Gastrocnemius medialis (tissue), 4 donors: Measurements from ENCODE around the gene ATXN10. TPM values are rescaled to one million over a fixed set of nuclear protein-coding genes. Genes with fewer than 3 reads are reported as not detected.

Experiments
- ATAC-seq, 2 donors: fragments of 150-250 bp; one replicate each; pipeline ENCODE4 v1.9.1; 2016
- DNase-seq, 2 donors: peaks; one replicate each; pipeline ENCODE4 v3.0.0-alpha.2; 2019
- H3K27ac ChIP-seq, 4 donors: fragments of 200-600 bp; sonication (generic); 1 replicate in 1 of 4; 2 replicates in 3 of 4; pipeline ENCODE4 v1.5.1; 2016 to 2018; ENCODE audit warnings: mild to moderate bottlenecking in 2 of 4, moderate library complexity in 1 of 4
- H3K27me3 ChIP-seq, 3 donors: fragments of 200-600 bp; sonication (generic) in 2 of 3; 1 replicate in 1 of 3; 2 replicates in 2 of 3; pipeline versions ENCODE4 v1.5.1 to v1.6.0; 2016 to 2019; ENCODE audit warnings: mild to moderate bottlenecking in 1 of 3, moderate library complexity in 1 of 3
- H3K36me3 ChIP-seq, 2 donors: fragments of 200-600 bp; sonication (generic) in 1 of 2; one replicate each; pipeline ENCODE4 v1.5.1; 2017 to 2018
- H3K4me1 ChIP-seq, 2 donors: fragments of 200-600 bp; sonication (generic) in 1 of 2; one replicate each; pipeline ENCODE4 v1.5.1; 2016 to 2017; ENCODE audit warnings: mild to moderate bottlenecking in 2 of 2
- H3K4me3 ChIP-seq, 4 donors: fragments of 200-600 bp; sonication (generic) in 3 of 4; 1 replicate in 1 of 4; 2 replicates in 3 of 4; pipeline ENCODE4 v1.5.1; 2016 to 2019; ENCODE audit warnings: mild to moderate bottlenecking in 2 of 4
- H3K9me3 ChIP-seq, 3 donors: fragments of 200-600 bp; sonication (generic) in 2 of 3; 1 replicate in 1 of 3; 2 replicates in 2 of 3; pipeline ENCODE4 v1.5.1; 2016 to 2019
- CTCF ChIP-seq, 5 experiments: fragments of 450-650 bp in 3 of 5; fragments of 200-600 bp in 2 of 5; sonication (generic) in 2 of 5; IDR thresholded peaks in 4 of 5; conservative IDR thresholded peaks in 1 of 5; 1 replicate in 4 of 5; 2 replicates in 1 of 5; pipeline ENCODE4 v1.5.1; 2016 to 2019; ENCODE audit warnings: antibody characterized with exemption in 5 of 5, mild to moderate bottlenecking in 3 of 5, moderate library complexity in 3 of 5
- POLR2A ChIP-seq, 2 donors: fragments of 450-650 bp; IDR thresholded peaks; one replicate each; pipeline ENCODE4 v1.6.1; 2017; ENCODE audit warnings: antibody characterized with exemption in 2 of 2, mild to moderate bottlenecking in 2 of 2, moderate library complexity in 2 of 2
- in situ Hi-C, 4 donors: fragments of 200-750 bp; cut with MboI; loops; one replicate each; pipeline versions ENCODE4 v1.15.0 to v1.8.0; 2017; ENCODE audit warnings: low sequenced_read_pairs in 4 of 4
- intact Hi-C: fragments of 100-400 bp; cut with DNase I; formaldehyde crosslinking; loops from one replicate; pipeline ENCODE4 v1.15.1; 2023; ENCODE audit warnings: low total_unique reads
- total RNA-seq, 4 donors: library from RNA; depleted of rRNA; stranded (reverse); fragments of >200 nt; gene quantifications; one replicate each; pipeline versions ENCODE4 v1.1.0 to v1.2.3, GENCODE V29; 2016

ATXN10 gene
- total RNA-seq, 4 donors from 2014 or later, result 52.9 to 98.9 (median 78.5) TPM

DNA sequence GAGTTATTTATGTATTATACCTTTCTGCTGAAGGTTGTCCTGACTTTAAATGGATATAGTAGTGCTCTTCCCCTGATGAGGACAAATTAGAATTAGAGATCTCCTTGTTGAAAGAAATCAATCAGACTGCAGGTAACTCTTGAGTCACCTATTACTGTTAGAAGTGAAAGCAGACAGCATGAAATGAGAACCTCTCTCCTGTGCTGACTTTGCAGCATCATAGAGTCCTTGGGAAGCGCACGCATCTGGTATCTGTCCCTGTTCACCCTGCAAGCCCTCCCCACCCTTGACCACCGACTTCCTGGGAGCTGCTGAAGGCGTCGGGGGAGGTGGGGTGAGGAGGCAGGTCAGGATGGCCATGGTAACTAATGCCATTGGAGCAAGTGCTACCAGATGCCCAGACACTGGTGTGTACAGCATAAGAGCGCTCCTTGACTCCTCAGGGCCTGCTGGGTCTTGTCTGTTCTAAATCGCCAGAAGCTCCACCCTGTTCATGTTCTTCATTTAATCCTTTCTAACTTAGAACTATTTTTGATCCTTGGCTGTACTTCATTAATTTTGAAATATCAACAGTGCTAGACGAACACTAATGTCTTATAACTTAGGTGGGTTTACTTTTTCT, 161.4 kb downstream of the ATXN10 start:
- in situ Hi-C loops, result no loop called here

DNA sequence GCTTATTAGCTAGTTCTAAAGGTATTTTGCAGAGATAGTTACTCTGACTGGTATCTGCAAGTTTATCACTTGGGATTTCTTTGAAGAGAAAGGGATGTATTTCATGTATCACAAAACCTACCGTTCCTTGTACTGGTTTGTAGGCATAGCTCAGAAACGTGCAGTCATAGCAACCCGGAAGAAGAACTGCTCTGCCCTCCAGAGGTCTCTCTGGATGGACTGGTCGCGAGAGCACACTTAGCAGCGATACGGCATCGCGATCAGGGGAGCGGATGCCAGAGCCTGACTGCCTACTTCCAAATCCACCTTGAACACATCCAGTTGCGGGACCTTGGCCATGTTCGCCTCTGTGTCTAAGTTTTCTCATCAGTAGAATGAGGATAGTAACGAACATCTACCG, 162.0 kb downstream of the ATXN10 start:
- Histone ChIP-seq H3K4me1 (peaks cover 10% of the 10 kb centered on the region in 2 donors), H3K9me3 (no peaks in the 10 kb centered on the region), H3K27ac (no peak overlapping the region), H3K36me3 (no peaks in the 10 kb centered on the region), H3K27me3 (no peaks in the 10 kb centered on the region), H3K4me3 (no peak overlapping the region)
- DNase-seq (no peak), ATAC-seq (no peak)
- TF ChIP-seq CTCF (IDR thresholded peaks at IDR 0.05 in 4 of 5, conservative IDR thresholded peaks at IDR 0.05 in 1 of 5) (no peak), POLR2A (IDR thresholded peaks at IDR 0.05) (no peak)
- intact Hi-C loops, result loop anchor here (5.0 kb wide), 1 partner anchor 186 kb away; no protein-coding TSS in a partner anchor
- in situ Hi-C loops, result no loop called here

More for the DNA sequence above, 161.4 kb downstream of the ATXN10 start:
- no peak overlapping the region for H3K27ac ChIP-seq
- H3K27me3 ChIP-seq, result no peaks in the 10 kb centered on the region
- intact Hi-C loops, result loop anchor here (5.0 kb wide), 1 partner anchor 186 kb away; no protein-coding TSS in a partner anchor
- DNase-seq (no peak), ATAC-seq (no peak)
- H3K9me3 ChIP-seq, result no peaks in the 10 kb centered on the region
- TF ChIP-seq CTCF (IDR thresholded peaks at IDR 0.05 in 4 of 5, conservative IDR thresholded peaks at IDR 0.05 in 1 of 5) (no peak), POLR2A (IDR thresholded peaks at IDR 0.05) (no peak)
- peaks cover 10% of the 10 kb centered on the region in 2 donors for H3K4me1 ChIP-seq
- H3K4me3 ChIP-seq, result no peak overlapping the region
- H3K36me3 ChIP-seq, result no peaks in the 10 kb centered on the region

DNA sequence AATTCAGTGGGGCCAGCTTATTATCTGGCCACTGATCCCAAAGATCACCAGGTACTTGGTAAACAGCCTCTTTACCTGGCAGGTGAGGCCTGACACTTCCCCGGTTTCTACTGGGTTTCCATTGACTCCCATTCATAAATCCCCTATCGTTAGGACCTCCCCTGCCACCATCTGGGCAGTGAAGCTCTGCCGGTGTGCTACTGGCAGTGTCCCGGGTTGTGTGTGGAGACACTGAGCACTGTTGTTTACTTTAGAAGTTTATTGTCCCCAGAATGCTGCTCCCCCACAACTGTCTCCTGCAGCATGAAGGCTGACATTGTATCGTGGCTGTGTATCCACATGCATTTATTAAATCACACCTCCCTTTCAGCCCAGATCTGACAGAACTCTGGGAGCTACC, 162.6 kb downstream of the ATXN10 start:
- DNase-seq, result no peak
- Histone ChIP-seq H3K36me3 (no peaks in the 10 kb centered on the region), H3K4me3 (no peak overlapping the region), H3K27me3 (no peaks in the 10 kb centered on the region), H3K9me3 (no peaks in the 10 kb centered on the region), H3K27ac (no peak overlapping the region), H3K4me1 (peaks cover 10% of the 10 kb centered on the region in 2 donors)
- in situ Hi-C loops (no loop called here), intact Hi-C loops (loop anchor here (5.0 kb wide), 1 partner anchor 187 kb away; no protein-coding TSS in a partner anchor)
- TF ChIP-seq CTCF (IDR thresholded peaks at IDR 0.05 in 4 of 5, conservative IDR thresholded peaks at IDR 0.05 in 1 of 5) (no peak), POLR2A (IDR thresholded peaks at IDR 0.05) (no peak)
- no peak for ATAC-seq

GRCh38 chr22:45834795-45835194, 163.2 kb downstream of the ATXN10 start:
- Histone ChIP-seq H3K4me1 (peaks cover 10% of the 10 kb centered on the region in 2 donors), H3K27ac (no peak overlapping the region), H3K9me3 (no peaks in the 10 kb centered on the region), H3K36me3 (no peaks in the 10 kb centered on the region), H3K4me3 (no peak overlapping the region), H3K27me3 (no peaks in the 10 kb centered on the region)
- intact Hi-C loops, result loop anchor here (5.0 kb wide), 1 partner anchor 187 kb away; no protein-coding TSS in a partner anchor
- in situ Hi-C loops, result no loop called here
- DNase-seq (no peak), ATAC-seq (no peak)
- TF ChIP-seq POLR2A (IDR thresholded peaks at IDR 0.05) (no peak), CTCF (IDR thresholded peaks at IDR 0.05 in 4 of 5, conservative IDR thresholded peaks at IDR 0.05 in 1 of 5) (no peak)
